PFSK-1 (cell line): ENCODE data around the gene C1QB.

Source experiments
- FOXP2 ChIP-seq: optimal IDR thresholded peaks from 2 replicates; pipeline ENCODE3; 2011; ENCODE audit warnings: borderline replicate concordance, control low read depth, inconsistent platforms; ENCODE audit not compliant: insufficient read depth; ENCODE audit errors: extremely low read length, extremely low read depth
- POLR2AphosphoS5 ChIP-seq: IDR thresholded peaks from 2 replicates; pipeline ENCODE4 v1.6.1; 2012; ENCODE audit warnings: low read depth, mild to moderate bottlenecking, control low read depth, low read length, moderate library complexity
- SIN3A ChIP-seq: IDR thresholded peaks from 2 replicates; pipeline ENCODE4 v1.6.1; 2012; ENCODE audit warnings: mild to moderate bottlenecking, low read length, moderate library complexity, borderline replicate concordance; ENCODE audit not compliant: insufficient read depth
- TAF1 ChIP-seq: IDR thresholded peaks from 2 replicates; pipeline ENCODE4 v1.6.1; 2012; ENCODE audit warnings: low read length, control low read depth, borderline replicate concordance; ENCODE audit not compliant: insufficient read depth
- TF ChIP-seq, protein P1 (sequence below), 2 experiments: IDR thresholded peaks; 2 replicates each; pipeline versions ENCODE4 v1.6.1 to v1.8.0; 2011 to 2012; ENCODE audit warnings: low read depth in 2 of 2, low read length in 2 of 2, control low read depth in 1 of 2, inconsistent platforms in 1 of 2, mild to moderate bottlenecking in 1 of 2, moderate library complexity in 1 of 2; ENCODE audit not compliant: insufficient read depth in 1 of 2

C1QB gene

DNA sequence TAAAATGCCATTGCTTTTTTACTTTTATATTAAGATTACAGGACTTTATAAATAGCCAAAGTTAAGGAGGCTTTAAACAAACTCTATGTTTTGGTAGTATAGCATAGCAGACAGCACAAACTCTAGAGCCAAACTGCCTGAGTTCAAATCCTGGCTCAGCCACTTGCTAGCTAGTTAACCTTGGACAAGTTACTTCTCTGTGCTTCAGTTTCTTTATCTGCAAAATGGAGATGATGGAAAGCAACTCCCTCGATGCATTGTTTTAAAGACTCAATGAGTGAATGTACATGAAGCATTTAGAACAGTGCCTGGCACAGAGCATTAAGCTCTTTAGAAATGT, 21.3 kb downstream of the C1QB start:
- no peak for TF ChIP-seq FOXP2
- TF ChIP-seq SIN3A = no peak
- no peak for TF ChIP-seq TAF1
- no peak for TF ChIP-seq POLR2AphosphoS5
- TF ChIP-seq, protein P1, sequence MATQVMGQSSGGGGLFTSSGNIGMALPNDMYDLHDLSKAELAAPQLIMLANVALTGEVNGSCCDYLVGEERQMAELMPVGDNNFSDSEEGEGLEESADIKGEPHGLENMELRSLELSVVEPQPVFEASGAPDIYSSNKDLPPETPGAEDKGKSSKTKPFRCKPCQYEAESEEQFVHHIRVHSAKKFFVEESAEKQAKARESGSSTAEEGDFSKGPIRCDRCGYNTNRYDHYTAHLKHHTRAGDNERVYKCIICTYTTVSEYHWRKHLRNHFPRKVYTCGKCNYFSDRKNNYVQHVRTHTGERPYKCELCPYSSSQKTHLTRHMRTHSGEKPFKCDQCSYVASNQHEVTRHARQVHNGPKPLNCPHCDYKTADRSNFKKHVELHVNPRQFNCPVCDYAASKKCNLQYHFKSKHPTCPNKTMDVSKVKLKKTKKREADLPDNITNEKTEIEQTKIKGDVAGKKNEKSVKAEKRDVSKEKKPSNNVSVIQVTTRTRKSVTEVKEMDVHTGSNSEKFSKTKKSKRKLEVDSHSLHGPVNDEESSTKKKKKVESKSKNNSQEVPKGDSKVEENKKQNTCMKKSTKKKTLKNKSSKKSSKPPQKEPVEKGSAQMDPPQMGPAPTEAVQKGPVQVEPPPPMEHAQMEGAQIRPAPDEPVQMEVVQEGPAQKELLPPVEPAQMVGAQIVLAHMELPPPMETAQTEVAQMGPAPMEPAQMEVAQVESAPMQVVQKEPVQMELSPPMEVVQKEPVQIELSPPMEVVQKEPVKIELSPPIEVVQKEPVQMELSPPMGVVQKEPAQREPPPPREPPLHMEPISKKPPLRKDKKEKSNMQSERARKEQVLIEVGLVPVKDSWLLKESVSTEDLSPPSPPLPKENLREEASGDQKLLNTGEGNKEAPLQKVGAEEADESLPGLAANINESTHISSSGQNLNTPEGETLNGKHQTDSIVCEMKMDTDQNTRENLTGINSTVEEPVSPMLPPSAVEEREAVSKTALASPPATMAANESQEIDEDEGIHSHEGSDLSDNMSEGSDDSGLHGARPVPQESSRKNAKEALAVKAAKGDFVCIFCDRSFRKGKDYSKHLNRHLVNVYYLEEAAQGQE (IDR thresholded peaks at IDR 0.05; ENCODE audit: insufficient read depth in 1 of 2, low read depth in 2 of 2, low read length in 2 of 2) = no peak

DNA sequence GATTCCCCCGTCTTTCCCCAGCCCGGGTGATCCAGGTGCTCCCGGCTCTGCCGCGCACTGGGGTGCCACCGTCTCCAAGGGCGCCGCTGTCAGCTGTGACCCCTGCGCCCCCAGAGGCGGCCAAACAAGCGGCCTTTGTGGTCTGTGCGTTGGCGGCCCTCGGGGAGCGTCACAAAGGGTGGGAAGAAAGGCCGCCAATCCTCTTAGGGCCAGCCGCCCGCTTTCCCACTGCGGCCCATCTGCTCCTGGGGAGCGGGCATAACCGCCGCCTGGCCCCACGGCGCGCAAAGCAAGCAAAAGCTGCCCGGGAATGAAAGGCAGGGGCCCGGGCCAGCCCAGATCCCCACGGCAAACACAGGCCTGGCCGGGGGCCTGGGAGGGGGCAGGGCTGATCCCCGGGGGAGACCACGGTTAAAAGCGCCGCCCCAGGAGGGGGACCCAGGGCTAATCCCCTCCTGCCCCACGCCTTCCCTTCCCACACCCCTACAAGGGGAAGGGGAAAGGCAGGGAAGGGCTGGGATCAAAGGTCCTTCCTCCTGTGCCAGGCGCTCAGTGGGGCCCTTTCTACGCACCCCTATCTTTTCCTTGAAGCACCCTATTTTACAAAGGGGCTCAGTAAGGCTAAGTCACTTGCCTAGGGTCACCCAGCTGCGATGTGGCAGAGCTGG, 24.0 kb downstream of the C1QB start:
- no peak for TF ChIP-seq POLR2AphosphoS5
- no peak for TF ChIP-seq SIN3A
- TF ChIP-seq FOXP2 = no peak
- TF ChIP-seq TAF1 = no peak
- TF ChIP-seq, protein P1 (IDR thresholded peaks at IDR 0.05; ENCODE audit: insufficient read depth in 1 of 2, low read depth in 2 of 2, low read length in 2 of 2) = no peak

DNA sequence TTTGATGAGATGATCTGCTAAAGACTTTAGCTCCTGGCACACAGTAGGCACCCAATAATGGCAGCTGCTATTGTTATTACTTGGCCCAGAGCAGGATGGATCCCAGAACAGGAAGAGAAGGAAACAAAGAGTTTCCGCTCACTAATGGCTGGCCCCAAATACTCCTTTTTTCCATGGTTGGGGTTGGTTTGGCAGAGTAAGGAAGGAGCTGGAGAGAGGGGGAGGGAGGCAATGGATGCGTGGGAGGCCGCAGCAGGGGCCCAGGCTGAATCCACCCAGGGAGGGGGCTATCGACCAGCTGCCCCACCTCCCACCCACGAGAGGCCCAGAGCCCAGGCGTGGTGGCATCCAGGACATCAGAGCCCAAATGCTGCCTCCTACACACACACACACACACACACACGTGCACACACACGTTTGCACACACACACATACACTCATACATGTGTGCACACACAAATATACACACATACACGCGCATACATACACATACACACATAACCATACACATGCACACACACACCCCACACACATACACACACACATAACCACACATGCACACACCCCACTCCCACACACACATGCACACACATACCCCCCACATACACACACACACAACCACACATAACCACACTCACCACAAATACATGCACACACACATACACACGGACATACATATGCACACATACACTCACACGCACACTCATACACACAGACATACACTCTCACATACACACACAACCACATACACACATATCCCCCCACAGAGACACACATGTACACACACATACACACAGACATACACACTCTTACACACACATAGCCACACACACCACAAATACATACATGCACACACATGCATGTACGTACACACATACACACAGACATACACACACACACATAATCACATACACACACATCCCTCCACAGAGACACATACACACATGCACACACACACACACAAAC, 25.2 kb downstream of the C1QB start:
- TF ChIP-seq FOXP2 = no peak
- TF ChIP-seq SIN3A = no peak

DNA sequence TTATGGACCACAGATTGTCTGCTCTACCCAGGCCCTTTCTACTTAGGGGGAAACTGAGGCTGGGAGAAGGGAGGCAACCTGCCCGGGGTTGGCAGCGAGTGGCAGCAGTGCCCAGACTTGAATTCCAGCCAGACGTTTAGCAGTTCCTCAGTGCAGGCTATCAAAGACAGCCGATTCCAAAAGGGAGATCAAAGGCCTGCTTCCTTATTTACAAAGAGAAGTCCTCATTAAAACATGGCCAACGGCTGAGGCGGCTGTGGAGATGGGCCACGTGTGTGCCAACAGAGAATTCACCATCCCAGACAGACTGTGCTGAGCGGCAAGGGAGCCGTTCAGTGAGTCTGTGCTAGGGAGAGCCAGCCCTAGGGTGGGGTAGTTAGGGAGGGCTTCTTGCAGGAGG, 27.7 kb downstream of the C1QB start:
- TF ChIP-seq SIN3A (no peak), TAF1 (no peak), FOXP2 (no peak), POLR2AphosphoS5 (no peak)
- TF ChIP-seq, protein P1 (IDR thresholded peaks at IDR 0.05; ENCODE audit: insufficient read depth in 1 of 2, low read depth in 2 of 2, low read length in 2 of 2) = no peak

DNA sequence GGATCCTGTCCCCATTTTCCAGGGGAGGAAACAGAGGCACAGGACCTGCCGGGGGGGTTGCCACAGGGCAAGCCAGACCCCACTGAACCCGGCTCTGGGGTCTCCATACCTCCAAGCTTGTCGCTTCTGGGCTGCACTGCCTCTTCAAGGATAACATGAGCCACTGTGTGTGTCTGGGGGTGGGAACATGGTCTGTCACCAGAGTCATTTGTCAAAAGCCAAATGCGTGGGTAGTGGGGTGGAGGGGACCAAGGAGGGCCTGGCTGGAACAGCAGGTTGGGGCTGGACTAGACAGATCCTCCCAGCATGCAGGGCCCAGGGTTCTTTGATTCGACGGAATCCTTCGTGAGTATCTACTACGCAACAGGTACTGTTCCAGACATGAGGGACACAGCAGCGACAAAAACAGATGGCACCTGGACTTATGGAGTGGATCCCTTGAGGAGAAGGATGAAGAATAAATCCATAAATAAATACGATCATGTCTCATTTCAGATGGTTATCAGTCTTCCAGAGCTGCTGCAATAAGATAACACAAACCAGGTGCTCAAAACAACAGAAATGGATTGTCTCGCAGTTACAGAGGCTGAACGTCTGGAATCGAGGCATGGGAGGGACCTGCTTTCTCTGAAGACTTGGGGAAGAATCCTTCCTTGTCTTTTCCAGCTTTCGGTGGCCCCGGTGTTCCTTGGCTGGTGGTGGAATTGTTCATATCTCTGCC, 28.7 kb downstream of the C1QB start:
- TF ChIP-seq POLR2AphosphoS5 = no peak
- TF ChIP-seq, protein P1 (IDR thresholded peaks at IDR 0.05; ENCODE audit: insufficient read depth in 1 of 2, low read depth in 2 of 2, low read length in 2 of 2) = no peak
- TF ChIP-seq SIN3A = no peak
- TF ChIP-seq TAF1 = no peak
- no peak for TF ChIP-seq FOXP2
